Renal pelvis (tissue), 4 donors: ENCODE data around the gene RIOX2. TPM values are rescaled to one million over a fixed set of nuclear protein-coding genes. Genes with fewer than 3 reads are reported as not detected.

ENCODE experiments used
- DNase-seq: peaks from one replicate; pipeline ENCODE4 v3.0.0-alpha.2; 2013
- polyA plus RNA-seq, 3 donors: library from polyadenylated mRNA; unstranded; fragments of 120-200 nt; gene quantifications; one replicate each; pipeline ENCODE4 v1.2.1, GENCODE V29; 2013; ENCODE audit not compliant: insufficient read length in 3 of 3

Gene RIOX2
- polyA plus RNA-seq, 3 donors = 31.6 to 35.9 (median 35.7) TPM

- DNase-seq = no peak
These were observed 14.5 kb downstream of the RIOX2 start for GRCh38 chr3:97957617-97958311.

GRCh38 chr3:97956051-97956450 lies 16.2 kb downstream of the RIOX2 start:
- DNase-seq = no peak

- no peak for DNase-seq
These were observed 17.9 kb downstream of the RIOX2 start for GRCh38 chr3:97954228-97954827.

DNA sequence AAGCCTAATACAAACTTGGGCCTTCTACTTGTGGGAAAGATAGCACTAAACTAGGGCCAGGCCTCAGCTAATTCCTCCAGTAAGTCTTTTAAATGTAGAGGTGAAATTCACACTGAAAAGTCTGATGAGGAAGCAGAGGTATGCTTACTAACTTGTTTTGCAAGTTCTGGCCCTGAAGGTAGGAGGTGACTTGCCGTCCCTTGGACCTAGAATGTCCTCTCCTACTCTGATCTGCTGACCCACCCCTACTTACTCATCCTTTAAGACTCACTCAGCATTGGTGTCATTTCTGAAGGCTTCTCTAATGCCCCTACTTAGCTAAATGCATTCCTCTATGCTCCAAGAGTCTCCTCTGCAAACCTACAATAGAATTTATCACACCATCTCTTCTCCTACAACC lies 19.4 kb downstream of the RIOX2 start:
- DNase-seq = no peak

- DNase-seq = no peak
These were observed 20.0 kb downstream of the RIOX2 start for GRCh38 chr3:97952280-97952679.

GRCh38 chr3:97950360-97950759 lies 21.9 kb downstream of the RIOX2 start:
- DNase-seq = no peak

GRCh38 chr3:97949743-97950142 lies 22.5 kb downstream of the RIOX2 start:
- no peak for DNase-seq

DNA sequence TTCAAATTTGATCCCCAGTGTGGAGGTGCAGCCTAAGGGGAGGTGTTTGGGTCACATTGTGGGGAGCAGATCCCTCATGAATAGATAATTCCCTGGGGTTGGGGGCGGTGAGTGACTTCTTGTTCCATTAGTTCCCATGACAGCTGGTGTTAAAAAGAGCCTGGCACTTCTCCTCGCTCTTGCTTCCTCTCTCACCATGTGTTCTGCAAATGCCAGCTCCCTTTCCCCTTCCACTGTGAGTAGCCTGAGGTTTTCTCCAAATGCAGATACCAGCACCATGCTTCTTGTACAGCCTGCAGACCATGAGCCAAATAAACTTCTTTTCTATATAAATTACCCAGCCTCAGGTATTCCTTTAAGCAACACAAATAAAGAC lies 23.1 kb downstream of the RIOX2 start:
- DNase-seq = no peak

- no peak for DNase-seq
These were observed 23.7 kb downstream of the RIOX2 start for GRCh38 chr3:97948351-97949109.

DNA sequence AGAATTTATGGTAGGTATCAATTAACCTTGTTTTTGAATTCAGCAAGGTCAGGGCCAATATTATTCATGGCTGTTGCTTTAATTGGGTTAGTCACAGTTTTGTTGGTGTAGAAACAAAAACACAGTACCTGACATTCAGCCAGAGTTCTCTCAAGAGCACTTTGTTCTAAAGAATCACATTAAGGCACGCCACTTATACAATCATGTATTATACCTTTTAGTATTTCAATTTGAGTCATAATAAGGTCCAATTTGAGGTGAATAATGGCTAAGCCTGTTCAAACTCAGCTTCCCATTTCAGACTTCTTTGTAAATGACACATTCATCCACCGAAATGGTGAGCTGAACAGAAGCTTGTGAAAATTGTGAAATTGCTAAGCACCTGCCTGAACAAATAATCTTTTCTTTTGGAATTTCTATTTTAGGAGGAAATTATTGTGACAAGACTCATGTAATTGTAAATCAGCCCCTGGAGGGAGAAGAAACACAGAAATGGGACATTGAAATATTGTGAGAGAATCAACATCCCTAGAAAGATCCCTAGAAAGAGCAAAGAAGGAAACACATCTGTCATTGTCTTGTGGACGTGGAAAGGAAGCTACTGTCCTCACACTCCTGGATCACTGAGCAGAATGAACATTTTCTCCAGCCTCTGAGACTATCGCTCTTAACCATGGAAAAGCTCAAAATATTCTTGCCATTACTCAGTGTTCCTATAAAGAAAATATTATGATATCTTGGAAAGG lies 29.3 kb downstream of the RIOX2 start:
- DNase-seq = no peak

DNA sequence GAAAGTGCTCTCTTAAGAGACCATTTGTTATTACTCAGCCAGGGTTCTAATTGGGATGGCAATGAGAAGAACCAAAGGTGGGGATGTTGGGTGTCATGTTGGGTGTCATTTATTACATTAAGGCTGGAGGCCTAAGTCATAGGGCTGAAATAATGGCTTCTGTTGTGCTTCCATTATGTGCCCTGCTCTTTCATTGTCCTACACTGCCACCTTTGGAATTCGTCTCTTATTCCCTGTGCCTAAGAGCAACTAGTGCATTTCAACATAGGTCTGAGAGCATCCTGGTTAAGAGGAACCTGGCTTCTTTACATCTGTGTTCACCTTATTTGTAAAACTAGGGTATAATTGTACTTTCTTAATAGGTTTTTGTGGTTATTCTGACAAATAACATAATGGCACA lies 32.2 kb downstream of the RIOX2 start:
- DNase-seq = no peak

DNA sequence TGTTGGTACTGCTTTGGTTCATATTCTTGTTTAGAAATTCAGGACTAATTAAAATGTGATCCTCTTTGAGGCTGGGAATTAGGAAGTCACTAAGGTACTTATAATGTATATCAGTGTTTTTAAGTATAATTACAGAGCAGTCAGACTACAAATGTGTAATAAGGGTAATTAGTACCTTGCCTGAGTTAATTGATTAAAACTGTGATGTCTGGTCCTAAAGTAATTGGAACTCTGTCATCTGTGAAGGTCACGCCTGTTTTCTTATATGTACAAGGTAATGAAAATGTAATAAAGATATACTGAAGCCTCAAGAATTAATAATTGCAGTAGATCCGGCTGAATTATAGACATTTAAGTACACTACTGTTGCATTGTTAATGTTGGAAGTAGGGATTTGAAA lies 32.8 kb downstream of the RIOX2 start:
- no peak for DNase-seq

DNA sequence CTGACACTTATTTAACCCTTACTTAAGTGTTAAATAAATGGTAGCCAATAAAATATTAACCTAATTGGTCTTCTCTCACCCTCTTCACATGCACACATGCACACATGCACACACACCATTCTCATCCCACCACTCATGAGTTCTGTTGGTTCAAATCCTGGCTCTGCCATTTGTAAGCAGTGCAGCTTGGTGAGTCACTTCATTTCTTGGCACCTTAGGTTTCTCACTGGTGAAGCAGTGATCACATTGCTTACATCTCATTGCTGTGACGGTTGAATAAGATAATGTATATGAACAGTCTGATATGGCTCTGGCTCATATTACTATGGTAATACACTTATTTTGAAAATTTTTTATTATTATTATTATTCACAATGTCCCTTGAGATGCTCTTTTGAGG lies 33.8 kb downstream of the RIOX2 start:
- DNase-seq = no peak

GRCh38 chr3:97937205-97937604 lies 35.0 kb downstream of the RIOX2 start:
- DNase-seq = no peak

- DNase-seq = no peak
These were observed 36.4 kb downstream of the RIOX2 start for GRCh38 chr3:97935842-97936241.

DNA sequence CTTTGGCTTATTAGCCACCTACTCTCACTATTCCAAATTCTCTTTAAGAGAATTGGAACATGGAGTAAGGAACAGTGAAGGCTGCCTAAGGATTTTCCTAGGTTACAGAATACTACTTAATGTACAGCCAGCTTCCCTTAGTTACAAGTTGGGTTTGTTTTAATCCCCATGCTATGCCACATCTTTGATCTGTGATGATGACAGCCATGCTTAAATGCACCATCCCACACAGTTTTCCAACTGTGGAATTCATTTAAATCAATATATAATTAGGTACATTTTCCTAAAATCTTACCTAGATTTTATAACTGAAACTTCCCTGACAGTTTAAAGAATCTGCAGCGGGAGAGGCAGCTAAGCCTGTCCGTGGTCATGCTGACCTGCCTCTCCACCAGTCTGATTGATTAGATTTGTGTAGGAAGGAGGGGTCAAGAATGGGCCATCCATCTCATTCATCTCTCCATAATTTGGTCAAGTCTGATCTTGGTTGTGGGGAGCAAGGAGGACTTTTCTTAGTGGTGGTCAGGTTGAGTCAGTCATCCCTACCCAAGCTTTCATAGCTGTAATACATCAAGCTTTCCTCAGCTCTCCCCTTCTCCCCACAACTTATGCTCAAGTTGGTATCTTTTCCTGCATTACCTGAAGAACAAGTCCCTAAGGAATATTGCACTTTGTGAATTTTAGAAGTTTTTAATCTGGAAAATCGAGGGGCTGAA lies 37.1 kb downstream of the RIOX2 start:
- DNase-seq = no peak

DNA sequence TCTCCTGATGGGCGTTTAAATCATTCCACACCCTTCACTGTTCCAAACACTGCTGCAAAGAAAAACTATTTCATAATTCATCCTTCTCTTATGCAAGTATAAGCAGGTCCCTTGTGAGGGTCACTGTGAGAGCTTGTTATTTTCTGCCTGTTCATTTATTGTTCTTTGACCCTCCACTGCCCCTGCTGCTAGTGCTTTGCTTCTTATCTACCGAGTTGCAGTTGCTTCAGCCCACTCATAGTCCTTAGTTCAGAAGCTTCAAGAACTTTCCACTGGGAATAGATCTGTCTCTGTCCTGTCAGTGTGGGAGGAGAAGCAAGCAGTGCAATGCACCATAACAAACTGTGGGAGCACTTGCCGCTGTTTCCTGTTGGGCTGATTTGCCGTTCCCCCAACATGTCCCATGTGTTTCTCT lies 39.8 kb downstream of the RIOX2 start:
- DNase-seq = no peak

DNA sequence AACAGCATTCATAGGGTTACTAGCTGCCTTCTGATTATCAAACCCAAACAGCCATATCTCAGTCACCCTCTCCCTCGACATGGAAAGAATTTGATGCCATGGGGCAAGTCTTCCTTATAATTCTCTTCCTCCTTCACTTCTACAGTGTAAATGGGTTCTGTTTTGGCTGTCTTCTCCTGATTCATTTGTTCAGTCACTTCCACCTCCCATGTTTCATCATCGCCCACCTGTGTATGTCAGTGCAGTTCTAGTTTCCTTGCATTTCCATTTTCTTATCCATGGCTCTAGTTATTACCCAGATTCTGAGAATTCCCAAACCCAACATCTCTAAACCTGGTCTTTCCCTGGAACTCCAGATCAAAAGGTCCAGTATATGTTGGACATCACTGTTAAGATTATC lies 41.0 kb downstream of the RIOX2 start:
- DNase-seq = no peak

DNA sequence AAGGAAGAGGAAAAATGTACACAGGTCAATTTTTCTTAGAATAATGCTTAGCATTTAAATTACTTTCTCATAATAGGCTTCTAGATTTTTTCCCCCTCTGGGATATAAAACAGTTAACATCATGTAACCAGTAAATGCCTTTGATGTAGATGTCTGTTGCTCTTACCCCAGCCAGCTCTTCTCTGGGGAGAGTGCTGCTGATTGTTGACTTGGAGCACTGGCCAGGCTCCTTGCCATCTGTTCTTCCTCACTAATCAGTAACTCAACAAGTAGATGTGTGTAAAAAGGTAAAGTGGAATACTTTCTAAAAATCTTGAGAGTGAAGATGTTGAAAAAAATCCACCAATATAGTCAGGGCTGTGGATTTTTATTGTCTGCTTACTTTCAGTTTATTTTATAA lies 42.2 kb downstream of the RIOX2 start:
- no peak for DNase-seq

GRCh38 chr3:97928986-97929385 lies 43.2 kb downstream of the RIOX2 start:
- no peak for DNase-seq

DNA sequence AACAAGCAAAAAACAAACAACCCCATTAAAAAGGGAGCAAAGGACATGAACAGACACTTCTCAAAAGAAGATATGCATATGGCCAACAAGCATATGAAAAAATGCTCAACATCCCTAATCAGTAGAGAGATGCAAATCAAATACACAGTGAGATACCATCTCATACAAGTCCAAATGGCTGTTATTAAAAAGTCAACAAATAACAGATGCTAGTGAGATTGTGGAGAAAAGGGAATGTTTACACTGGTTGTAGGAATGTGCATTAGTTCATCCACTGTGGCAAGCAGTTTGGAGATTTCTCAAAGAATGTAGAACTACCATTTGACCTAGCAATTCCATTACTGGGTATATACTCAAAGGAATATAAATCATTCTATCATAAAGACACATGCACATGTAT lies 44.5 kb downstream of the RIOX2 start:
- no peak for DNase-seq
